ENCODE measurements around the gene IMMP2L. TPM values are rescaled to one million over a fixed set of nuclear protein-coding genes. Genes with fewer than 3 reads are reported as not detected.

Gene IMMP2L
- total and polyA plus RNA-seq, 2 of the 8 experiments (the other 6 are each of a cell fraction or from before 2014, with no cell fraction given) = 2.3 to 10.1 TPM

- TF ChIP-seq EGR1 (IDR thresholded peaks at IDR 0.05; ENCODE audit: borderline replicate concordance, low read depth, low read length) (no peak), HDAC2 (IDR thresholded peaks at IDR 0.05; ENCODE audit: borderline replicate concordance in 1 of 2, low read depth in 2 of 2, low read length in 2 of 2) (no peak), SP2 (IDR thresholded peaks at IDR 0.05; ENCODE audit: low read length) (no peak), BCL11A (IDR thresholded peaks at IDR 0.05; ENCODE audit: low read depth in 2 of 2, low read length in 2 of 2) (no peak), USF2 (IDR thresholded peaks at IDR 0.05; ENCODE audit: low read length) (no peak)
These were observed 170.0 kb downstream of the IMMP2L start (continued) for GRCh38 chr7:111392294-111392693.

All from H1 (cell line).